Activated CD4-positive, alpha-beta T cell treated with anti-CD3 and anti-CD28 coated beads for 48 hours (primary cell): ENCODE measurements around the gene THSD8.
A peak's percentile ranks its signal among the peaks of the same experiment; 100 is the strongest.

Experiments
- DNase-seq: peaks from one replicate; pipeline ENCODE4 v3.0.0-alpha.2; 2020

The THSD8 gene

GRCh38 chr19:12782174-12782423 lies 19.8 kb upstream of the THSD8 start:
- no peak for DNase-seq

GRCh38 chr19:12782424-12783290 lies 19.2 kb upstream of the THSD8 start:
- DNase-seq: peak; percentile 89

- DNase-seq: peak; percentile 84
These were observed 18.5 kb upstream of the THSD8 start for GRCh38 chr19:12783291-12783848.

GRCh38 chr19:12783849-12784393 lies 17.9 kb upstream of the THSD8 start:
- no peak for DNase-seq

- DNase-seq: no peak
These were observed 17.4 kb upstream of the THSD8 start for GRCh38 chr19:12784394-12784870.

GRCh38 chr19:12784871-12785430 lies 16.9 kb upstream of the THSD8 start:
- no peak for DNase-seq

- DNase-seq: no peak
These were observed 16.3 kb upstream of the THSD8 start for GRCh38 chr19:12785431-12786031.

GRCh38 chr19:12786141-12786870 lies 15.6 kb upstream of the THSD8 start:
- DNase-seq: no peak

- no peak for DNase-seq
These were observed 14.9 kb upstream of the THSD8 start for GRCh38 chr19:12786952-12787351.

GRCh38 chr19:12787458-12787857 lies 14.4 kb upstream of the THSD8 start:
- DNase-seq: no peak

- DNase-seq: no peak
These were observed 13.7 kb upstream of the THSD8 start for GRCh38 chr19:12788042-12788681.

GRCh38 chr19:12788682-12789097 lies 13.2 kb upstream of the THSD8 start:
- no peak for DNase-seq

- peak; percentile 52 for DNase-seq
These were observed 12.6 kb upstream of the THSD8 start for GRCh38 chr19:12789098-12789903.

GRCh38 chr19:12789904-12790619 lies 11.8 kb upstream of the THSD8 start:
- DNase-seq: peak; percentile 98

GRCh38 chr19:12790628-12791344 lies 11.1 kb upstream of the THSD8 start:
- DNase-seq: no peak

GRCh38 chr19:12791345-12792050 lies 10.4 kb upstream of the THSD8 start, which contains the start of gene JUNB:
JUNB (plus strand) TSS chr19:12791486; CDS start chr19:12791772, 286 bp downstream.
- peak; percentile 97 for DNase-seq

GRCh38 chr19:12792051-12792852 lies 9.6 kb upstream of the THSD8 start:
- peak; percentile 89 for DNase-seq

- DNase-seq: no peak
These were observed 9.0 kb upstream of the THSD8 start for GRCh38 chr19:12792853-12793289.
